WERI-Rb-1 (cell line): Measurements from ENCODE around the gene EPHA2.

ENCODE experiments used
- DNase-seq: peaks from one replicate; pipeline ENCODE4 v3.0.0-alpha.2; 2020
- H3K27ac ChIP-seq: fragments of 250-450 bp; sonication (Bioruptor Pico); 2 replicates; pipeline ENCODE4 v1.5.1; 2020; ENCODE audit warnings: mild to moderate bottlenecking, moderate library complexity
- H3K27me3 ChIP-seq: fragments of 250-450 bp; sonication (Bioruptor Pico); 2 replicates; pipeline ENCODE4 v1.5.1; 2021; ENCODE audit warnings: mild to moderate bottlenecking, low read depth, moderate library complexity; ENCODE audit not compliant: insufficient read depth, severe bottlenecking
- H3K36me3 ChIP-seq: fragments of 250-450 bp; sonication (Bioruptor Pico); 2 replicates; pipeline ENCODE4 v1.5.1; 2020; ENCODE audit warnings: mild to moderate bottlenecking, moderate library complexity
- H3K4me3 ChIP-seq: 2 replicates; pipeline ENCODE4 v1.5.1; 2011; ENCODE audit warnings: low read depth, mild to moderate bottlenecking, control low read depth, low read length
- H3K9me3 ChIP-seq: fragments of 250-450 bp; sonication (Bioruptor Pico); 2 replicates; pipeline ENCODE4 v1.5.1; 2021; ENCODE audit warnings: mild to moderate bottlenecking, moderate library complexity; ENCODE audit not compliant: severe bottlenecking
- TF ChIP-seq, protein P1 (sequence below): IDR thresholded peaks from 2 replicates; pipeline ENCODE4 v1.5.1; 2011; ENCODE audit warnings: low read depth, mild to moderate bottlenecking, control low read depth, inconsistent platforms, low read length

Gene EPHA2

GRCh38 chr1:16101623-16102022 lies 54.2 kb downstream of the EPHA2 start:
- DNase-seq: no peak
- Histone ChIP-seq H3K36me3 (no peaks in the 10 kb centered on the region), H3K4me3 (no peak overlapping the region), H3K27ac (no peak overlapping the region), H3K27me3 (no peaks in the 10 kb centered on the region), H3K9me3 (peaks cover 3% of the 10 kb centered on the region)
- TF ChIP-seq, protein P1, sequence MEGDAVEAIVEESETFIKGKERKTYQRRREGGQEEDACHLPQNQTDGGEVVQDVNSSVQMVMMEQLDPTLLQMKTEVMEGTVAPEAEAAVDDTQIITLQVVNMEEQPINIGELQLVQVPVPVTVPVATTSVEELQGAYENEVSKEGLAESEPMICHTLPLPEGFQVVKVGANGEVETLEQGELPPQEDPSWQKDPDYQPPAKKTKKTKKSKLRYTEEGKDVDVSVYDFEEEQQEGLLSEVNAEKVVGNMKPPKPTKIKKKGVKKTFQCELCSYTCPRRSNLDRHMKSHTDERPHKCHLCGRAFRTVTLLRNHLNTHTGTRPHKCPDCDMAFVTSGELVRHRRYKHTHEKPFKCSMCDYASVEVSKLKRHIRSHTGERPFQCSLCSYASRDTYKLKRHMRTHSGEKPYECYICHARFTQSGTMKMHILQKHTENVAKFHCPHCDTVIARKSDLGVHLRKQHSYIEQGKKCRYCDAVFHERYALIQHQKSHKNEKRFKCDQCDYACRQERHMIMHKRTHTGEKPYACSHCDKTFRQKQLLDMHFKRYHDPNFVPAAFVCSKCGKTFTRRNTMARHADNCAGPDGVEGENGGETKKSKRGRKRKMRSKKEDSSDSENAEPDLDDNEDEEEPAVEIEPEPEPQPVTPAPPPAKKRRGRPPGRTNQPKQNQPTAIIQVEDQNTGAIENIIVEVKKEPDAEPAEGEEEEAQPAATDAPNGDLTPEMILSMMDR: no peak

DNA sequence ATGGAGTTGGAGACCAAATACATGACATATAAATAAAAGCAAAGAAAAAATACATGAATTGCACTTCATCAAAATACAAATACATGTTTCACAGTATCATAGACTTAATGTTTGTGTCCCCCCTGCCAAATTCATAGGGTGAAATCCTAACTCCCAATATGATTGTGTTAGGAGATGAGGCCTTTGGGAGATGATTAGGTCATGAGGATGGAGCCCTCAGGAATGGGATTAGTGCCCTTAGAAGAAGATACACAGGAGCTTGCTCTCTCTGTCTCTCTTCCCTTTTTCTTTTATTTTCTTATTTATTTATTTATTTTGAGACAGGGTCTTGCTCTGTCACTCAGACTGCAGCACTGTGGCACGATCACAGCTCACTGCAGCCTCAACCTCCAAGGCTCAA lies 56.5 kb downstream of the EPHA2 start:
- H3K4me3 ChIP-seq: no peak overlapping the region
- no peaks in the 10 kb centered on the region for H3K27me3 ChIP-seq
- H3K27ac ChIP-seq: no peak overlapping the region
- no peak for DNase-seq
- TF ChIP-seq, protein P1: no peak
- H3K36me3 ChIP-seq: no peaks in the 10 kb centered on the region
- peaks cover 3% of the 10 kb centered on the region for H3K9me3 ChIP-seq

GRCh38 chr1:16095447-16095846 lies 60.4 kb downstream of the EPHA2 start:
- no peak for DNase-seq
- Histone ChIP-seq H3K36me3 (no peaks in the 10 kb centered on the region), H3K9me3 (peaks cover 3% of the 10 kb centered on the region), H3K4me3 (no peak overlapping the region), H3K27me3 (no peaks in the 10 kb centered on the region), H3K27ac (no peak overlapping the region)
- TF ChIP-seq, protein P1: no peak

- H3K4me3 ChIP-seq: no peak overlapping the region
- no peaks in the 10 kb centered on the region for H3K27me3 ChIP-seq
- H3K36me3 ChIP-seq: no peaks in the 10 kb centered on the region
- TF ChIP-seq, protein P1: no peak
- no peak for DNase-seq
- H3K27ac ChIP-seq: no peak overlapping the region
- H3K9me3 ChIP-seq: peaks cover 2% of the 10 kb centered on the region
Measured at GRCh38 chr1:16094453-16095158, 61.3 kb downstream of the EPHA2 start.

DNA sequence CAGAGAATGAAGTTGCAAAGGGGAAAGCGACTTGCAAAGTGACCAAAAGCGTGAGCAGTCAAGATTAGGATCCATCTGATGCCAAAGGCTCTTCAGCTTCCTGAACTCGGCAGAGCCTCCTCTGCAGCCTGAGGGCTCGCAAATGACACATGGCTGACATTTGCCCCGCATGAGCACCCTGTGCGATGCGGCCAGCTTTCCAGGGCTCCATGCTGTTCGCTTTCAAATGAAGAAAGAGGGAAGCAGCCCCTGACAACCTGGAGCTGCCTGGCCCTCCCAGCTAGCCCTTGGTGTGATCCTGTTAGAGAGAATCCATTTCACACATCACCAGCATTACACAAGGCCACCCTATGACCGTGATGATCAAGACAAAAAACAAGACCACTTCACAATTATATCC lies 62.3 kb downstream of the EPHA2 start:
- no peak overlapping the region for H3K4me3 ChIP-seq
- DNase-seq: no peak
- no peaks in the 10 kb centered on the region for H3K9me3 ChIP-seq
- H3K27ac ChIP-seq: no peak overlapping the region
- TF ChIP-seq, protein P1: no peak
- no peaks in the 10 kb centered on the region for H3K36me3 ChIP-seq
- H3K27me3 ChIP-seq: no peaks in the 10 kb centered on the region
